Erythroblast (primary cell): ENCODE measurements around the gene HERC3.

Experiments
- DNase-seq, 2 experiments: peaks; one replicate each; lab custom pipeline; 2025; lab: John Stamatoyannopoulos, UW
- GATA1 ChIP-seq: IDR thresholded peaks from 2 replicates; pipeline ENCODE4 v1.6.1; 2011; ENCODE audit warnings: low read depth, mild to moderate bottlenecking, control low read depth, low read length, moderate library complexity
- POLR2A ChIP-seq: IDR thresholded peaks from 2 replicates; pipeline ENCODE4 v1.6.1; 2011; ENCODE audit warnings: mild to moderate bottlenecking, low read length

Gene HERC3

GRCh38 chr4:88616275-88617150 is 24.2 kb downstream of the HERC3 start:
- DNase-seq = peak in 1 of 2 experiments; percentile 58
- TF ChIP-seq GATA1 = no peak
- TF ChIP-seq POLR2A = no peak

GRCh38 chr4:88618782-88619485 is 26.7 kb downstream of the HERC3 start:
- TF ChIP-seq GATA1 = no peak
- TF ChIP-seq POLR2A = no peak
- DNase-seq = no peak

- no peak for TF ChIP-seq POLR2A
- TF ChIP-seq GATA1 = no peak
- no peak for DNase-seq
Observed at GRCh38 chr4:88619971-88620370, 27.7 kb downstream of the HERC3 start.

GRCh38 chr4:88621763-88622327 is 29.6 kb downstream of the HERC3 start:
- TF ChIP-seq POLR2A (no peak), GATA1 (no peak)
- no peak for DNase-seq

- TF ChIP-seq GATA1 (no peak), POLR2A (no peak)
- DNase-seq = peak in 1 of 2 experiments; percentile 6
Observed at GRCh38 chr4:88623097-88623496, 30.8 kb downstream of the HERC3 start.

GRCh38 chr4:88628746-88629145 is 36.5 kb downstream of the HERC3 start:
- DNase-seq = no peak
- no peak for TF ChIP-seq POLR2A
- no peak for TF ChIP-seq GATA1

- DNase-seq = no peak
- TF ChIP-seq POLR2A (no peak), GATA1 (no peak)
Observed at GRCh38 chr4:88629826-88630225, 37.5 kb downstream of the HERC3 start.

GRCh38 chr4:88630756-88631155 is 38.5 kb downstream of the HERC3 start:
- DNase-seq = peak in 1 of 2 experiments; percentile 48
- TF ChIP-seq GATA1 (no peak), POLR2A (no peak)

GRCh38 chr4:88643932-88644331 is 51.7 kb downstream of the HERC3 start:
- TF ChIP-seq GATA1 (no peak), POLR2A (no peak)
- DNase-seq = no peak

- TF ChIP-seq POLR2A (no peak), GATA1 (no peak)
- DNase-seq = no peak
Observed at GRCh38 chr4:88645994-88646393, 53.7 kb downstream of the HERC3 start.

- DNase-seq = no peak
- no peak for TF ChIP-seq GATA1
- TF ChIP-seq POLR2A = no peak
Observed at GRCh38 chr4:88646528-88647280, 54.4 kb downstream of the HERC3 start.

GRCh38 chr4:88649716-88650115 is 57.4 kb downstream of the HERC3 start:
- no peak for DNase-seq
- TF ChIP-seq POLR2A (no peak), GATA1 (no peak)

GRCh38 chr4:88653371-88653946 is 61.2 kb downstream of the HERC3 start:
- TF ChIP-seq POLR2A = no peak
- no peak for TF ChIP-seq GATA1
- no peak for DNase-seq
